Measurements from ENCODE around the gene STAMBP.

- TF ChIP-seq CTCF (IDR thresholded peaks at IDR 0.05; ENCODE audit: insufficient read depth, low read depth, low read length), result peak; percentile 42
- TF ChIP-seq EZH2 (IDR thresholded peaks at IDR 0.05; ENCODE audit: insufficient read depth, low read length), result no peak
Measured at GRCh38 chr2:73827018-73827417, 1.7 kb upstream of the STAMBP start.
